Measurements from ENCODE around the gene PHACTR3.

- TF ChIP-seq CTCF (IDR thresholded peaks at IDR 0.05 in 8 of 11, conservative IDR thresholded peaks at IDR 0.05 in 3 of 11) (no peak), POLR2AphosphoS5 (IDR thresholded peaks at IDR 0.05) (no peak)
Measured at GRCh38 chr20:59786801-59787537, 182.6 kb downstream of the PHACTR3 start.

All from spleen (tissue), 7 donors.